ENCODE results near the gene GRIP2.

Gene GRIP2

DNA sequence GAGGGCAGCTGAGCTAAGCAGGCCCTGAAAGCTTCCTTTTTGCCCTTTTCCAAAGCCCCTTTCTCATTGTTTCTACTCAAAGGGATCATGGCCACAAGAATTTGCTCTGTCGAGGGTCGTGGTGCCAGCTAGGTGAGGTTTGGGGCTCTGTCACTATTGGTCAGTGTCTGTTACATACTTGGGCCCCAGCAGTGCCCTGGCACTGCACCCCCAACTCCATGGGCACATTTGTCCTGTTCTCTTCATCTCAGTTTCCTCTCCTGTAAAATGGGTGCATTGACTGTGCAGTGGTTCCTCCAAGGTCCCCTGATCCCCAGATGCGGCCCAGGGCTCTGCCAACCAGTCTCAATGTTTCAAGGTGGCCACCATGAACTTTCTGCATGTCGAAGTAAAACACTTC lies 75.6 kb downstream of the GRIP2 start:
- Histone ChIP-seq H3K9ac (ENCODE audit: low read length) (no peak overlapping the region), H3K4me2 (ENCODE audit: low read depth, low read length) (no peak overlapping the region), H3K27ac (ENCODE audit: low read length) (no peak overlapping the region), H3K9me2 (replicated peaks; ENCODE audit: insufficient read depth, low read length) (no peaks in the 10 kb centered on the region), H3K79me2 (ENCODE audit: low read length) (no peaks in the 10 kb centered on the region), H3K4me1 (ENCODE audit: low read length) (no peaks in the 10 kb centered on the region), H3K36me3 (replicated peaks; ENCODE audit: insufficient read depth, low read length) (no peaks in the 10 kb centered on the region), H3K4me3 (ENCODE audit: low read length) (no peak overlapping the region), H3K27me3 (replicated peaks; ENCODE audit: insufficient read depth, low read length) (no peaks in the 10 kb centered on the region), H3K9me3 (replicated peaks; ENCODE audit: insufficient read depth, low read length) (no peaks in the 10 kb centered on the region), H2AFZ (ENCODE audit: low read length) (no peak overlapping the region), H4K20me1 (ENCODE audit: insufficient read depth, low read length) (no peaks in the 10 kb centered on the region), H3F3A (ENCODE audit: insufficient read depth, low read length) (no peaks in the 10 kb centered on the region)
- TF ChIP-seq EZH2phosphoT487 (IDR thresholded peaks at IDR 0.05; ENCODE audit: low read length) (no peak), EZH2 (optimal IDR thresholded peaks at IDR 0.05; ENCODE audit: low read depth, low read length) (no peak)
- TF ChIP-seq, protein P1, sequence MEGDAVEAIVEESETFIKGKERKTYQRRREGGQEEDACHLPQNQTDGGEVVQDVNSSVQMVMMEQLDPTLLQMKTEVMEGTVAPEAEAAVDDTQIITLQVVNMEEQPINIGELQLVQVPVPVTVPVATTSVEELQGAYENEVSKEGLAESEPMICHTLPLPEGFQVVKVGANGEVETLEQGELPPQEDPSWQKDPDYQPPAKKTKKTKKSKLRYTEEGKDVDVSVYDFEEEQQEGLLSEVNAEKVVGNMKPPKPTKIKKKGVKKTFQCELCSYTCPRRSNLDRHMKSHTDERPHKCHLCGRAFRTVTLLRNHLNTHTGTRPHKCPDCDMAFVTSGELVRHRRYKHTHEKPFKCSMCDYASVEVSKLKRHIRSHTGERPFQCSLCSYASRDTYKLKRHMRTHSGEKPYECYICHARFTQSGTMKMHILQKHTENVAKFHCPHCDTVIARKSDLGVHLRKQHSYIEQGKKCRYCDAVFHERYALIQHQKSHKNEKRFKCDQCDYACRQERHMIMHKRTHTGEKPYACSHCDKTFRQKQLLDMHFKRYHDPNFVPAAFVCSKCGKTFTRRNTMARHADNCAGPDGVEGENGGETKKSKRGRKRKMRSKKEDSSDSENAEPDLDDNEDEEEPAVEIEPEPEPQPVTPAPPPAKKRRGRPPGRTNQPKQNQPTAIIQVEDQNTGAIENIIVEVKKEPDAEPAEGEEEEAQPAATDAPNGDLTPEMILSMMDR (IDR thresholded peaks at IDR 0.05; ENCODE audit: low read length) = no peak
- DNase-seq = no peak

DNA sequence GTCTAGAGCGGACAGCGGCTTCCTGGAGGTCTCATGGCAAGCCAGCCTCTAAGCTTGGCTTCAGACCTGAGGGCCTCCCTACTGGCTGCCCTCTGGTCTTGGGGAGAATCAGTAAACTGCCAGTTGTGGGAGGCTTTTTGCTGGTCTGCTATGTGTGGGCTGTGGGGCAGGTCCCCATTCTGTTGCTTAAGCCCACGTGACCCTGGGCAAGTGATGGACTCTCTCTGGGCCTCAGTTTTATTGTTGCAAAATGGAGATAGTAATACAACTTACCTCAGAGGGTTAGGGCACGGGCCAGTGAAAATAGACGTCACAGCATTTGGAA lies 76.0 kb downstream of the GRIP2 start:
- no peaks in the 10 kb centered on the region for H3K4me1 ChIP-seq (ENCODE audit: low read length)
- H4K20me1 ChIP-seq (ENCODE audit: insufficient read depth, low read length) = no peaks in the 10 kb centered on the region
- H3K27me3 ChIP-seq (replicated peaks; ENCODE audit: insufficient read depth, low read length) = no peaks in the 10 kb centered on the region
- H3F3A ChIP-seq (ENCODE audit: insufficient read depth, low read length) = no peaks in the 10 kb centered on the region
- H3K4me2 ChIP-seq (ENCODE audit: low read depth, low read length) = no peak overlapping the region
- no peaks in the 10 kb centered on the region for H3K9me2 ChIP-seq (replicated peaks; ENCODE audit: insufficient read depth, low read length)
- no peak overlapping the region for H3K4me3 ChIP-seq (ENCODE audit: low read length)
- no peaks in the 10 kb centered on the region for H3K79me2 ChIP-seq (ENCODE audit: low read length)
- H3K27ac ChIP-seq (ENCODE audit: low read length) = no peak overlapping the region
- H2AFZ ChIP-seq (ENCODE audit: low read length) = no peak overlapping the region
- no peak for TF ChIP-seq EZH2phosphoT487 (IDR thresholded peaks at IDR 0.05; ENCODE audit: low read length)
- TF ChIP-seq, protein P1 (IDR thresholded peaks at IDR 0.05; ENCODE audit: low read length) = no peak
- no peak for TF ChIP-seq EZH2 (optimal IDR thresholded peaks at IDR 0.05; ENCODE audit: low read depth, low read length)
- no peaks in the 10 kb centered on the region for H3K36me3 ChIP-seq (replicated peaks; ENCODE audit: insufficient read depth, low read length)
- H3K9ac ChIP-seq (ENCODE audit: low read length) = no peak overlapping the region
- no peaks in the 10 kb centered on the region for H3K9me3 ChIP-seq (replicated peaks; ENCODE audit: insufficient read depth, low read length)
- DNase-seq = no peak

DNA sequence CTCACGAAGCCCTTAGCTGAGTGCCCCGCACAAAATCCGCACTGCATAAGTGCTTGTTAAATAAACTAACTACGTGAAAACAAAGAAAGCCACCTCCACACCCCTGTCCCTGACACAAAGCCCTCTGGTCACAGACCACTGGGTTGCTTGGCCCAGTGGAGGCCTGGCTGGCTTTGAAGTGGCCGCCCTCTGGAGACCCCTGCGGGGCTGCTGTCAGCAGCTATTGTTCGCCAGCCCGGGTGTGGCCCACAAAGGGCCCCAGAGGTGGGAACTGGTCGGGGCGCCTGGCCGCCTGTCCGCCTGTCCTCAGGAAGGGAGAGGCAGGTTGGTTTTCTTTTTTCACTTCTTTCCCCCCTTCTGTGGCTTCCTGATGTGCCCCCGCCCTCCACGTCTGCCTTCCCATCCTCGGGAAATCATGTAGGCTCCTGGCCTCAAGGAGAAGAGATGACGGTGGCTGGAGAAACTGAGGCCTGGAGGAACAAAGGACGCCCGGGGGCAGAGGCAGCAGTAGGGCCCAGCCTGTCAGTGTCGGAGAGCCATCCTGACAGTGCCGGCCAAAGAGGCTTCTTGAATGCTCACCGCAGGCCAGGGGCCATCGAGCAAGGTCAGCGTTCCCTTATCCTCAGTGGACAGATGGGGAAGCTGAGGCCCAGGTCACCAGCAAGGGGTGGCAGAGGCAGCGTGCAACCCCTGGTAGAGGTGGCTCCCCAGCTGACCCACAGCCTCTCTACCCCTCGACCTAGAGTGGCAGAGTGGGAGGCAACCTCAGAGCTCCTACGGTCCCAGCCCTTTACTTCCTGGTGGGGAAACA lies 76.6 kb downstream of the GRIP2 start:
- DNase-seq = no peak
- Histone ChIP-seq H3K79me2 (ENCODE audit: low read length) (no peaks in the 10 kb centered on the region), H3K9me2 (replicated peaks; ENCODE audit: insufficient read depth, low read length) (no peaks in the 10 kb centered on the region), H3K36me3 (replicated peaks; ENCODE audit: insufficient read depth, low read length) (no peaks in the 10 kb centered on the region), H3K4me1 (ENCODE audit: low read length) (no peaks in the 10 kb centered on the region), H3K27me3 (replicated peaks; ENCODE audit: insufficient read depth, low read length) (no peaks in the 10 kb centered on the region), H2AFZ (ENCODE audit: low read length) (no peak overlapping the region), H3K27ac (ENCODE audit: low read length) (no peak overlapping the region), H3K4me2 (ENCODE audit: low read depth, low read length) (no peak overlapping the region), H3K9me3 (replicated peaks; ENCODE audit: insufficient read depth, low read length) (no peaks in the 10 kb centered on the region), H4K20me1 (ENCODE audit: insufficient read depth, low read length) (no peaks in the 10 kb centered on the region), H3K9ac (ENCODE audit: low read length) (no peak overlapping the region), H3F3A (ENCODE audit: insufficient read depth, low read length) (no peaks in the 10 kb centered on the region), H3K4me3 (ENCODE audit: low read length) (no peak overlapping the region)
- TF ChIP-seq, protein P1 (IDR thresholded peaks at IDR 0.05; ENCODE audit: low read length) = no peak
- TF ChIP-seq EZH2 (optimal IDR thresholded peaks at IDR 0.05; ENCODE audit: low read depth, low read length) (no peak), EZH2phosphoT487 (IDR thresholded peaks at IDR 0.05; ENCODE audit: low read length) (no peak)
